IMR-90 (cell line): ENCODE results near the gene ZFX. TPM values are rescaled to one million over a fixed set of nuclear protein-coding genes. Genes with fewer than 3 reads are reported as not detected.

ENCODE experiments used
- ATAC-seq: fragments of 200-7000 bp; cut with Tn5 transposase; 2 replicates; pipeline ENCODE4 v1.9.1; 2020; ENCODE audit warnings: low read depth, mild to moderate bottlenecking, moderate library complexity
- BruUV-seq: library from RNA; stranded (reverse); fragments of 400-500 nt; replicated peaks from 2 replicates; lab custom pipeline; 2021; lab: Mats Ljungman, UMichigan
- CTCF ChIA-PET: fragments of 300-600 bp; formaldehyde crosslinking; extraction: SDS; loops from one replicate; lab custom pipeline; 2021; ENCODE audit warnings: antibody characterized with exemption; lab: Yijun Ruan, JAX
- POLR2A ChIA-PET: fragments of 300-600 bp; sonication (Branson Sonifier 250); formaldehyde crosslinking; loops from one replicate; lab custom pipeline; 2022; ENCODE audit warnings: antibody characterized with exemption; ENCODE audit not compliant: unreplicated experiment; lab: Charles Lee
- DNase-seq: peaks from one replicate; pipeline ENCODE4 v3.0.0; 2013
- H2AFZ ChIP-seq: replicated peaks from 2 replicates; pipeline ENCODE3; 2013; ENCODE audit warnings: low read length, mild to moderate bottlenecking; ENCODE audit not compliant: poor library complexity
- H2AK5ac ChIP-seq: 2 replicates; pipeline ENCODE4 v1.6.1; 2013; ENCODE audit warnings: low read depth, low read length, inconsistent platforms
- H2AK9ac ChIP-seq: replicated peaks from 2 replicates; pipeline ENCODE3; 2013; ENCODE audit warnings: mild to moderate bottlenecking, low read depth, low read length, moderate library complexity; ENCODE audit not compliant: poor library complexity
- H2BK120ac ChIP-seq: 2 replicates; pipeline ENCODE4 v1.6.1; 2013; ENCODE audit warnings: low read depth, low read length, inconsistent platforms
- H2BK15ac ChIP-seq: 3 replicates; pipeline ENCODE4 v1.6.1; 2013; ENCODE audit warnings: low read depth, low read length, inconsistent platforms
- H2BK20ac ChIP-seq: 2 replicates; pipeline ENCODE4 v1.6.1; 2013; ENCODE audit warnings: low read depth, mild to moderate bottlenecking, inconsistent platforms, low read length, moderate library complexity
- H2BK5ac ChIP-seq: 2 replicates; pipeline ENCODE4 v1.6.1; 2013; ENCODE audit warnings: mild to moderate bottlenecking, low read depth, low read length, inconsistent platforms; ENCODE audit not compliant: poor library complexity, severe bottlenecking
- H3K14ac ChIP-seq: replicated peaks from 2 replicates; pipeline ENCODE4 v1.6.1; 2013; ENCODE audit warnings: low read depth, low read length, inconsistent platforms
- H3K18ac ChIP-seq: 2 replicates; pipeline ENCODE4 v1.6.1; 2013; ENCODE audit warnings: low read depth, low read length, control low read depth
- H3K23ac ChIP-seq: 2 replicates; pipeline ENCODE4 v1.6.1; 2013; ENCODE audit warnings: low read depth, low read length, inconsistent platforms
- H3K27ac ChIP-seq: 2 replicates; pipeline ENCODE4 v1.5.1; 2013; ENCODE audit warnings: mild to moderate bottlenecking, control low read depth, low read length; ENCODE audit not compliant: insufficient read depth
- H3K27me3 ChIP-seq: 2 replicates; pipeline ENCODE4 v1.6.1; 2013; ENCODE audit warnings: low read length; ENCODE audit not compliant: control insufficient read depth, insufficient read depth
- H3K36me3 ChIP-seq: 2 replicates; pipeline ENCODE4 v1.6.1; 2013; ENCODE audit warnings: low read length, mixed read lengths; ENCODE audit not compliant: control insufficient read depth, insufficient read depth
- H3K4ac ChIP-seq: 2 replicates; pipeline ENCODE4 v1.6.1; 2013; ENCODE audit warnings: low read depth, low read length, inconsistent platforms
- H3K4me1 ChIP-seq: 2 replicates; pipeline ENCODE4 v1.6.1; 2013; ENCODE audit warnings: low read length, mixed read lengths; ENCODE audit not compliant: control insufficient read depth, insufficient read depth
- H3K4me2 ChIP-seq: 2 replicates; pipeline ENCODE4 v1.6.1; 2013; ENCODE audit warnings: low read depth, mild to moderate bottlenecking, control low read depth, low read length, moderate library complexity
- H3K4me3 ChIP-seq: 2 replicates; pipeline ENCODE4 v1.5.1; 2013; ENCODE audit warnings: low read depth, mild to moderate bottlenecking, control low read depth, low read length, moderate library complexity; ENCODE audit not compliant: insufficient read depth
- H3K56ac ChIP-seq: 2 replicates; pipeline ENCODE4 v1.6.1; 2013; ENCODE audit warnings: low read length, inconsistent platforms; ENCODE audit not compliant: insufficient read depth; ENCODE audit errors: extremely low read depth
- H3K79me1 ChIP-seq, 2 experiments: 2 replicates each; pipeline ENCODE4 v1.6.1; 2013; ENCODE audit warnings: low read length in 2 of 2, inconsistent platforms in 1 of 2, low read depth in 1 of 2
- H3K9ac ChIP-seq: 2 replicates; pipeline ENCODE4 v1.6.1; 2013; ENCODE audit warnings: low read depth, low read length, control low read depth
- H3K9me1 ChIP-seq: 2 replicates; pipeline ENCODE4 v1.6.1; 2013; ENCODE audit warnings: low read length, inconsistent platforms; ENCODE audit not compliant: insufficient read depth
- H3K9me3 ChIP-seq: 2 replicates; pipeline ENCODE4 v1.6.1; 2013; ENCODE audit warnings: low read length; ENCODE audit not compliant: control insufficient read depth, insufficient read depth
- H4K20me1 ChIP-seq: 2 replicates; pipeline ENCODE4 v1.6.1; 2013; ENCODE audit warnings: low read length, inconsistent platforms; ENCODE audit not compliant: insufficient read depth
- H4K5ac ChIP-seq: 2 replicates; pipeline ENCODE4 v1.6.1; 2013; ENCODE audit warnings: mild to moderate bottlenecking, low read depth, low read length, control low read depth
- H4K8ac ChIP-seq, 2 experiments: 2 replicates each; pipeline ENCODE4 v1.6.1; 2013; ENCODE audit warnings: low read depth in 2 of 2, low read length in 2 of 2, control low read depth in 1 of 2, inconsistent platforms in 1 of 2
- H4K91ac ChIP-seq: 2 replicates; pipeline ENCODE4 v1.6.1; 2013; ENCODE audit warnings: low read depth, low read length, inconsistent platforms; ENCODE audit not compliant: insufficient read depth
- BHLHE40 ChIP-seq: fragments of 150-350 bp; IDR thresholded peaks from 2 replicates; pipeline ENCODE4 v1.6.1; 2016; ENCODE audit warnings: mild to moderate bottlenecking, low read depth, low read length
- CEBPB ChIP-seq: IDR thresholded peaks from 2 replicates; pipeline ENCODE4 v1.6.1; 2012; ENCODE audit warnings: low read depth, low read length, improper control_type of control experiment
- CHD1 ChIP-seq: IDR thresholded peaks from 2 replicates; pipeline ENCODE4 v1.6.1; 2012; ENCODE audit warnings: low read depth, low read length, improper control_type of control experiment
- CTCF ChIP-seq: conservative IDR thresholded peaks from 2 replicates; pipeline ENCODE4 v1.5.1; 2012; ENCODE audit warnings: mild to moderate bottlenecking, low read depth, low read length, improper control_type of control experiment
- ELK1 ChIP-seq: fragments of 150-350 bp; IDR thresholded peaks from 2 replicates; pipeline ENCODE4 v1.6.1; 2016; ENCODE audit warnings: low read depth, mild to moderate bottlenecking, low read length, moderate library complexity, borderline replicate concordance
- FOS ChIP-seq: fragments of 150-350 bp; IDR thresholded peaks from 2 replicates; pipeline ENCODE4 v1.6.1; 2016; ENCODE audit warnings: low read depth, low read length
- MAFK ChIP-seq: IDR thresholded peaks from 2 replicates; pipeline ENCODE4 v1.6.1; 2012; ENCODE audit warnings: low read depth, low read length, improper control_type of control experiment
- MAZ ChIP-seq: IDR thresholded peaks from 2 replicates; pipeline ENCODE4 v1.6.1; 2012; ENCODE audit warnings: low read depth, mild to moderate bottlenecking, low read length, improper control_type of control experiment, moderate library complexity, borderline replicate concordance
- NFE2L2 ChIP-seq: fragments of 150-350 bp; IDR thresholded peaks from 2 replicates; pipeline ENCODE4 v1.6.1; 2016; ENCODE audit warnings: low read depth, mild to moderate bottlenecking, low read length
- POLR2A ChIP-seq: IDR thresholded peaks from 2 replicates; pipeline ENCODE4 v1.6.1; 2012; ENCODE audit warnings: mild to moderate bottlenecking, low read depth, low read length
- RAD21 ChIP-seq: IDR thresholded peaks from 2 replicates; pipeline ENCODE4 v1.6.1; 2012; ENCODE audit warnings: low read length, improper control_type of control experiment
- RCOR1 ChIP-seq: IDR thresholded peaks from 2 replicates; pipeline ENCODE4 v1.6.1; 2012; ENCODE audit warnings: mild to moderate bottlenecking, low read length, improper control_type of control experiment; ENCODE audit not compliant: insufficient replicate concordance
- RFX5 ChIP-seq: IDR thresholded peaks from 2 replicates; pipeline ENCODE4 v1.8.0; 2012; ENCODE audit warnings: low read depth, mild to moderate bottlenecking, low read length, moderate library complexity
- SMC3 ChIP-seq: fragments of 150-350 bp; IDR thresholded peaks from 2 replicates; pipeline ENCODE4 v1.6.1; 2016; ENCODE audit warnings: low read depth, mild to moderate bottlenecking, antibody characterized with exemption, low read length, moderate library complexity
- USF2 ChIP-seq: fragments of 150-350 bp; IDR thresholded peaks from 2 replicates; pipeline ENCODE4 v1.6.1; 2017; ENCODE audit warnings: mild to moderate bottlenecking, antibody characterized with exemption, low read length, low read depth
- WGBS, 2 experiments: methylation state at CpG; one replicate each; pipeline versions ENCODE4 v1.1.5 to v1.1.7; 2013; ENCODE audit warnings: missing lambda C conversion rate in 2 of 2; ENCODE audit not compliant: insufficient read length in 1 of 2; ENCODE audit errors: extremely low coverage in 2 of 2; 5-methylcytosine and 5-hydroxymethylcytosine counted together
- dilution Hi-C: fragments of 300-500 bp; cut with HindIII; formaldehyde crosslinking; loops from one replicate; pipeline ENCODE4 v1.14.3; 2018; ENCODE audit warnings: low sequenced_read_pairs; ENCODE audit not compliant: unreplicated experiment
- in situ Hi-C: fragments of 300-500 bp; cut with MboI; formaldehyde crosslinking; loops from 3 replicates; pipeline ENCODE4 v1.14.3; 2019; ENCODE audit warnings: low sequenced_read_pairs, inconsistent platforms, mixed read lengths
- intact Hi-C: fragments of 100-400 bp; cut with micrococcal nuclease; formaldehyde crosslinking; loops from 2 replicates; pipeline ENCODE4 v1.10.0; 2022
- polyA plus RNA-seq, 3 experiments: library from polyadenylated mRNA; depleted of rRNA; stranded (reverse); fragments of >200 nt; gene quantifications; 2 replicates each; pipeline ENCODE4 v1.2.3, GENCODE V29; 2012; ENCODE audit warnings: low replicate concordance in 1 of 3
- total RNA-seq: library from RNA; depleted of rRNA; stranded (reverse); fragments of >200 nt; gene quantifications from 2 replicates; pipeline ENCODE4 v1.2.3, GENCODE V29; 2012

The ZFX gene
- total and polyA plus RNA-seq, 2 of the 4 experiments (the other 2 are of a cell fraction), result 16.0 to 99.3 TPM

GRCh38 chrX:24186483-24186882, 37.0 kb downstream of the ZFX start:
- H4K8ac ChIP-seq, result no peak overlapping the region
- H3K79me1 ChIP-seq, result peaks cover 25 to 61% of the 10 kb centered on the region in 2 experiments
- H2BK20ac ChIP-seq, result no peak overlapping the region
- H3K36me3 ChIP-seq, result peaks cover 16% of the 10 kb centered on the region
- no peaks in the 10 kb centered on the region for H3K27me3 ChIP-seq
- no CpG with 5 or more reads among the region's 4 CpGs for WGBS, 2 experiments
- no peak for TF ChIP-seq SMC3
- TF ChIP-seq BHLHE40, result no peak
- no peak for TF ChIP-seq RCOR1
- TF ChIP-seq RAD21, result no peak
- TF ChIP-seq CTCF, result no peak
- TF ChIP-seq RFX5, result no peak
- TF ChIP-seq CHD1, result no peak
- no peak for TF ChIP-seq NFE2L2
- no peak for TF ChIP-seq CEBPB
- TF ChIP-seq USF2, result no peak
- TF ChIP-seq ELK1, result no peak
- TF ChIP-seq MAFK, result no peak
- TF ChIP-seq FOS, result no peak
- no peak for TF ChIP-seq MAZ
- no peak for TF ChIP-seq POLR2A
- DNase-seq (no peak), ATAC-seq (no peak)
- H3K4me2 ChIP-seq, result no peak overlapping the region
- no peak overlapping the region for H3K23ac ChIP-seq
- H4K91ac ChIP-seq, result no peak overlapping the region
- no peak overlapping the region for H3K18ac ChIP-seq
- no peak overlapping the region for H3K56ac ChIP-seq
- H3K4me1 ChIP-seq, result peaks cover 3% of the 10 kb centered on the region
- no peak overlapping the region for H2AK5ac ChIP-seq
- intact Hi-C loops, result no loop called here
- peaks cover 5% of the 10 kb centered on the region; the same call in 1 of the 2 replicates for H3K9me1 ChIP-seq
- H2BK120ac ChIP-seq, result no peak overlapping the region
- no peak overlapping the region for H3K4me3 ChIP-seq
- dilution Hi-C loops, result no loop called here
- no peak overlapping the region for H3K14ac ChIP-seq
- in situ Hi-C loops, result no loop called here
- H2AFZ ChIP-seq, result no peak overlapping the region
- H3K9me3 ChIP-seq, result no peaks in the 10 kb centered on the region
- peaks cover 75% of the 10 kb centered on the region for H4K20me1 ChIP-seq
- H4K5ac ChIP-seq, result no peak overlapping the region
- no peak overlapping the region for H2BK5ac ChIP-seq
- no TSS peak for BruUV-seq
- POLR2A ChIA-PET, result no interaction called here
- no peak overlapping the region for H3K9ac ChIP-seq
- H2BK15ac ChIP-seq, result no peak overlapping the region
- no peak overlapping the region for H2AK9ac ChIP-seq
- no peak overlapping the region for H3K27ac ChIP-seq
- CTCF ChIA-PET, result no interaction called here
- no peak overlapping the region for H3K4ac ChIP-seq
